Esophagus squamous epithelium (tissue), 4 donors: ENCODE data around the gene NPTXR.

ENCODE experiments used
- CTCF ChIP-seq, 6 experiments: fragments of 450-650 bp in 4 of 6; fragments of 200-600 bp in 2 of 6; sonication (generic) in 2 of 6; IDR thresholded peaks; one replicate each; pipeline ENCODE4 v1.5.1; 2016 to 2019; ENCODE audit warnings: antibody characterized with exemption in 6 of 6, mild to moderate bottlenecking in 4 of 6, moderate library complexity in 4 of 6
- POLR2A ChIP-seq, 4 donors: fragments of 450-650 bp; IDR thresholded peaks; one replicate each; pipeline ENCODE4 v1.6.1; 2017; ENCODE audit warnings: antibody characterized with exemption in 4 of 4, mild to moderate bottlenecking in 4 of 4, moderate library complexity in 3 of 4

DNA sequence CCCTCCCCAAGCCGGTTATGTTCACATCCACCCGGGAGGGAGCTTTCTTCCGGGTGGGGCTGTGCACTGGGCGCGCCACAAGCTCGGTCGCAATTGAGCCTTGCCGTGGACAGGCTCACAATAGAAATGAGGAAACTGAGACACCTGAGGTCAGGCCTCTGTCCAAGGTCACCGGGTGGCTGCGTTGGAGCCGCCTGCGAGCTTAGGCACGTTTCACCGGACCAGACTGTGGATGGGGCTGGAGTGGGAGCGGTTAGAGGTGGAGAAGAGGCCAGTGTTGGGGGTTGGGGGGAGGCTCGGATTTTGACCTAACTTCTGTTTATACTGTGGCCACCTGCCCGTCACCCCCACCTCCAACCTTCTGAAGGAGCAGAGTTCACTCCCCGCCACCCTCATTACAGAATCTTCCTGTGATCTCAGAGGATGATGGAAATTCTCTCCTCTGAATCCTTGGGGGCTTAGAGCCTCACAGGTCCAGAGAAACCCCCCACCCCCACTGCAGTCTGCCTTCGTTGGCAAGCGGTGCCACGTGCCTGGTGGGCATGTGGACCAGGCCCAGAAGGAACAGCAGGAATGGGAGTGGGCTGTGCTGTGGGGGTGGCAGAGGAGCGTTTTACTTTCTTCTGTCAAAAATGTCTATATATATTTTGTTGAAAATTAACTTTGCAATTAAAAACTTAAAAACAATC, 631 bp upstream of the NPTXR start:
- no peak for TF ChIP-seq CTCF (IDR thresholded peaks at IDR 0.05)
- TF ChIP-seq POLR2A (IDR thresholded peaks at IDR 0.05) = no peak
